GM19463 (cell line): ENCODE measurements around the gene NMNAT2.

Experiments
- ATAC-seq: cut with Tn5 transposase; IDR thresholded peaks from one replicate; pipeline ENCODE4 v1.9.1; 2021; ENCODE audit warnings: mild to moderate bottlenecking, moderate library complexity; ENCODE audit not compliant: unreplicated experiment

The NMNAT2 gene

GRCh38 chr1:183319606-183320005, 98.6 kb downstream of the NMNAT2 start:
- ATAC-seq, result no peak

DNA sequence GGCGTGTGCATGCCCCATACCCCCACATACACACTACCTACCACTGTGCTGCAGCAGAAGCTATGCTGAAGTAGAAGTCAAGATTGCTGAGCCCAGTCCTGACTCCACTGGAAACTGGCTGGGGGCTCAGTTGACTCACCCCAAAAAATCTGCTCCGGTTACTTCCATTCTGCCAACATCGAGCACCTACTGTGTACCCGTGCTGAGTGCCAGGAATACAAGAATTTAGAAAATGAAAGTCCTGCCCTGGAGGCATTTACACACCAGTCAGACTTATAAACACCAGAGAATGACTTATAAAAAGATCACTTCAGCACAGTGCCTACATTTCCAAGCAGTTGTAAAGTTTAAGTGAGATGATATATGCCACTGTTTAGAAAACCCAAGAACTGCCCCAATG, 99.1 kb downstream of the NMNAT2 start:
- no peak for ATAC-seq

DNA sequence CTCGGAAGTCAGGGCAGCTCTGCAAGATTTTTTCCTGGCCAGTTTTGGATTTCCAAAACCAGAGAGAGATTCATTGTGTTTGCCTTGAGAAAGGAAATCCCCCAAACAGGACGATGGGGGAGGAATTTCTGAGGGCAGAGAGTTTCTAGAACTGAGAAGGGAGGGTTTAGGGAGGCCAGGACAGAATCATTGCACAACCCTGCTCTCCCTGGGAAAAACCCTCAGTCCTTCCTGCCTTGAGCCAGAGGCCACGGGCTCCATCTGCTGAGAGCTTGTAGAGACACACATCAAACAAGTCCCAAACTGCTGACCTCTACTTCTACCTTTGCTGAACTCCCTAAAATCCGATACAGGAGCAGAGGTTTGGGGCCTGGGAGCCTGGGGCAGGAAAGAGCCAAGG, 99.7 kb downstream of the NMNAT2 start:
- ATAC-seq, result peak; percentile 90

GRCh38 chr1:183315991-183316758, 102.0 kb downstream of the NMNAT2 start:
- no peak for ATAC-seq

DNA sequence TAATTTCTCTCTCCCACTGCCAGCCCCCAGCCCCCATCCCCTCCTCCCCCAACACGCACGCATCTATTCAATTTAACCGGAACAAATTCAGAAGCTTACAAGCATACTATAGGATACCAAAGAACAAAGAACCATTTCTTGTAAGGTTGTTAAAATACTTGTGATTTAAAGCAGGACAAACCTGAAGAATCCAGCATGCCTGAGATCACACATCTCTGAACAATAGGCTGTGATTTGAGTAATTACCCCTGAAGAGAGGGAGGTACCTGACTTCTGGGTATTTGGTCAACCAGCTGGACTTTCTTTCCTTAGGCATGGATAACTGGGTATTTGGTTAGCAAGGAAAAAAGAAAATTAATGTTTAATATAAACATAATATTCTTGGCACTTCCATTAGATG, 105.1 kb downstream of the NMNAT2 start:
- no peak for ATAC-seq

DNA sequence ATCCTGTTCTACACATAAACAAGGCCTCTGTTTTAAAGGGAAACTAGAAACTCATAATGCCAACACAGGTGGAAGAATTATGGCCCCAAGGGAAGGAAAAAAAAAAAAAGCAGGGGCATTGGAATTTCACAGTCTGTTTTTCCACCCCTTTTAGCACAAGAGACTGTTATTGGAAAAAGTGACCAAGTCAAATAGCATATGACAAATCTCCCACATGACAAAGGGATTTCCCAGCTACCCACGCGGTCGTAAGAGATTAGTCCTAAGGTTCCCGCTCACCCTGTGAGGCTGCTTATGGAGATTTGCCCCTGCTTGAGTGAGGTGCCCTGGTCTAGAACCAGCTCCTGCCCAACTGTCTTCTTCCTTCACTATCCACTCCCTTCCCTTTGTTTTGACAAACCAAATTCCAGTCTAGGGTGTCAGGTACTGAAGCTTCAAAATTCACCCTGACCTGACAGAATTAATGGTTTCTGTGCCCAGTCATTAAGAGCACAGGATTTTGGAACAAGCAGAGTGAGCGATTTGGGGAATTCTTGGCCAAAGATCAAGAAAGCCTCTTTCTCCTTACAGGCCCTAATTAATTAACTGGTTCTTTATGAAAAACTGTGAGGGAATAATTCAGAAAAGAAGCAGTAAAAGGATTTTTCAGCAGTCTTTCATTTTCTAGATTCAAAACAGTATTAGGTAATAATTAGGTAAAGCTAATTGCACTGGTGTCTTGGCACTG, 107.3 kb downstream of the NMNAT2 start:
- ATAC-seq, result no peak

DNA sequence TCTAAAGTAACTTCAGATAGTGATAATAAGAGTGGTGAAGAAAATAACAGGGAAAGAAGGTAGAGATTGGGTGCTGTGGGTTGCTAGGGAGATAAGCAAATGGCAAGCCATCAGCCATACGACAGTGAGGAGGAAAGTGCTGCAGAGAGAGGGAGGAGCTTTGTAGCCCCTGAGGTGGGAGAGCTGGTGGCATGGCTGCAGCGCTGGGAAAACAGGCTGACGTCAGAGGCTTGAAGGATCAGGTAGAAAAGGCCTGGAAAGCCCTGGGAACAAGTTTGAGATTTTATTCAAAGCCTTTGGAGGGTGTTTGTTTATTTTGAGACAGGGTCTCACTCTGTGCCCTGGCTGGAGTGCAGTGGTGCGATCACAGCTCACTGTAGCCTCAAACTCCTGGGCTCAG, 109.5 kb downstream of the NMNAT2 start:
- ATAC-seq, result no peak

DNA sequence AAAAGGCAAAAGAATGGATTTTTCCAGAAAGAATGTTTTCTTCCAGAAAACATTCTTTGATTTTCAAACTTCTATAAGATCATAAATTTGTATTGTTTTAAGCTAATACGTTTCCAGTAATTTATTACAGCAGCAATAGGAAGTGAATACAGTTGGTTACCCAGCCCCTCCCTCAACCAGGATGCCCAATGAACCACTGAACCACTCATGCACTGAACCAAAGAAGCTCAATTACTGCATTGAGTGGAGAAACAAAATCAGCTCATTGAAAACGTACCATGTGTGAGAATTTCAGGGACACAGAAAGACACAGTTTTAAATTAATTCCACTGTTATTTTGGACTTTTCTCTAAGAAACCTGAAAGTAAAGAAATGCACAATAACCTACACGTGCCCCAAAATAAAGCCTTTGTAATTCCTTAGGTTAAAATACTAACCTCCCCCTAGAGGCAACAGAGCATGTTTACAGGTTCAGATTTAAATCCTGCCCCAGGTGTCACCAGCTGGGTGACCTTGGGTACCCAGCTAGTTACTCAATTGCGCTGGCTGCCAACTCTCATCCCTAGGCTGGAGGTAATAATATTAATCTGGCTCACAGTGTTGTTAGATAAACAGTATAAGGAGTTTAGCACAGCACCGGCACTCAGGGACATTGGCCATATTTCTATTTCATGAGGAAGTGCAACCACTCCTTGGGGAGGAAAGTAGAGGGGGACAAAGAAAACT, 111.7 kb downstream of the NMNAT2 start:
- ATAC-seq, result no peak

- no peak for ATAC-seq
Observed at GRCh38 chr1:183304440-183305107, 113.6 kb downstream of the NMNAT2 start.

GRCh38 chr1:183303901-183304300, 114.3 kb downstream of the NMNAT2 start:
- ATAC-seq, result no peak

GRCh38 chr1:183303323-183303645, 114.9 kb downstream of the NMNAT2 start:
- ATAC-seq, result no peak

- no peak for ATAC-seq
Observed at GRCh38 chr1:183302452-183303322, 115.5 kb downstream of the NMNAT2 start.

GRCh38 chr1:183301239-183301638, 116.9 kb downstream of the NMNAT2 start:
- no peak for ATAC-seq

GRCh38 chr1:183300828-183301227, 117.4 kb downstream of the NMNAT2 start:
- no peak for ATAC-seq

DNA sequence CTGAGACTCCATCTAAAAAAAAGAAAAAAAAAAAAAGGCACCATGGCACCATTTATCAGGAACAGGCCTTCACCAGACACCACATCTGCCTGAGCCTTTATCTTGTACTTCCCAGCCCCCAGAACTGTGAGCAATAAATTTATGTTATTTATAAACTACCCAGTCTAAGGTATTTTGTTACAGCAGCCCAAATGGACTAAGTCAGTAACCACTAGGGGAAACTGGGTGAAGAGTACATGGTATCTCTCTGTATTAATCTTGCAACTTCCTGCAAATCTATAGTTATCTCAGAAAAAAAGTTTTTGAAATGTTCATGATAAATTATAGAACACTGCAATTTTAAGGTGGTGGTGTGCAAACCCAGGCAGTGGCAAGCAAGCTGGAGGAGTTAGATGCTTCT, 117.8 kb downstream of the NMNAT2 start:
- ATAC-seq, result no peak

DNA sequence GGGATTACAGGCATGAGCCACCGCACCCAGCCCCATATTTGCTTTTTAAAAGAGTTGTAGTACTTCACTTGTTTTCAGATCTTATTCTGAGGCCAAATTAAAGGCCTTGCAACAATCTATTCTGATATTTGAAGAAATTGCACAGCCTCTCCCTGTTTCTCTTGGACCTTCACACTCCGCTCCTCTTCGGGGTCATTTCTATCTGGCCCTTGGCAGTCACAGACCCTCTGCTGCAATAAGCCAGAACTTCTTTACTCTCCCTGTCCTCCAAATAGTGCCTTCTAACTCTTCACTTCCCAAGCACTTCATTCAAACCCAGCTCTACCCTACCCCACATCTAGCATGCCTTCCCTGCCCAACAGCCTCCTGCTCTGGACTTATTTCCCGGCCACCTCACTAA, 121.4 kb downstream of the NMNAT2 start:
- ATAC-seq, result no peak

DNA sequence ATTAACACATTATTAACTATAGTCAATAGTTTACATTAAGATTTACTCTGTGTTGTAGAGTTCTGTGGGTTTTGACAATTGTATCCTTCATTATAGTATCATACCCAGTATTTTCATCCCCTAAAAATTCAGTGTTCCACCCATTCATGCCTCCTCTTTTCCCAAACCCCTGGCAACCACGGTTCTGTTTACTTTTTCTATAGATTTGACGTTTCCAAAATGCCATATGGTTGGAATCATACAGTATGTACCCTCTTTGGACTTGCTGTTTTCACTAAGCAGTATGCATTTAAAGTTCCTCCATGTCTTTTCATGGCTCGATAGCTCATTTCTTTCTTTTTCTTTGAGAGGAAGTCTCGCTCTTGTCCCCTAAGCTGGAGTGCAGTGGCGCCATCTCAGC, 122.7 kb downstream of the NMNAT2 start:
- ATAC-seq, result no peak

DNA sequence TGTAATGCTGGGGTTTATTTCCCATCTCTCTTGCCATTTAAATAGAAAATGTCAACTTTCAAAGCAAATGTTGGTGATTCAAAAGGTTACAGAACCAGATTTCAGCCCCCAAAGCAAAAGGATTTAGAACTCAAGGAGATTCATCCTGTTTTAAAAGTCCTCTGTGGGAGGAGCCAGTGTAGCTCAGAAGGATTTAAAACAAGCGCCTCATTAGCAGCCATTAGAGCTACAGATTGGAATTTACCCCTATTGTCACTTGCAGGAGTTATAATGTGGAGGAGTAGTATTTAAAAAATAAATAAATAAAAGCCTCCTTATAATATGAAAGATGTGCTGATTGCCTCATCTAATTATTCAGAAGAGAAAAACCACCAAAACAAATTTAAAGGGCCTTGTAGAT, 124.3 kb downstream of the NMNAT2 start:
- no peak for ATAC-seq

- ATAC-seq, result no peak
Observed at GRCh38 chr1:183293241-183293640, 124.9 kb downstream of the NMNAT2 start.

- ATAC-seq, result no peak
Observed at GRCh38 chr1:183291802-183292514, 126.2 kb downstream of the NMNAT2 start.
